Omental fat pad (tissue), 4 donors: ENCODE data around the gene CMTM6. TPM values are rescaled to one million over a fixed set of nuclear protein-coding genes. Genes with fewer than 3 reads are reported as not detected.
"Not testable (repeated sequence)": the region's sequence is repeated elsewhere in the genome, so short reads cannot be mapped to it uniquely, and the experiment has no call there.

Experiments
- ATAC-seq: fragments of 150-250 bp; one replicate; pipeline ENCODE4 v1.9.1; 2016; ENCODE audit warnings: mild to moderate bottlenecking, moderate library complexity; ENCODE audit not compliant: low FRiP score
- DNase-seq: peaks from one replicate; pipeline ENCODE4 v3.0.0-alpha.2; 2019; ENCODE audit warnings: low spot score
- CTCF ChIP-seq, 3 donors: fragments of 450-650 bp; IDR thresholded peaks; one replicate each; pipeline ENCODE4 v1.5.1; 2016 to 2017; ENCODE audit warnings: antibody characterized with exemption in 3 of 3, mild to moderate bottlenecking in 3 of 3, moderate library complexity in 2 of 3
- total RNA-seq, 4 donors: library from RNA; depleted of rRNA; stranded (reverse); fragments of >200 nt; gene quantifications; one replicate each; pipeline ENCODE4 v1.1.0, GENCODE V29; 2016

The CMTM6 gene
- total RNA-seq, 4 donors from 2014 or later, result 49.2 to 73.3 (median 61.4) TPM

GRCh38 chr3:32481791-32482631 lies 20.6 kb downstream of the CMTM6 start:
- DNase-seq (no peak), ATAC-seq (no peak)
- no peak for TF ChIP-seq CTCF (IDR thresholded peaks at IDR 0.05)

GRCh38 chr3:32480604-32481003 lies 22.0 kb downstream of the CMTM6 start:
- DNase-seq, result no peak
- no peak for TF ChIP-seq CTCF (IDR thresholded peaks at IDR 0.05)
- no peak for ATAC-seq

- no peak for ATAC-seq
- no peak for TF ChIP-seq CTCF (IDR thresholded peaks at IDR 0.05)
Measured at GRCh38 chr3:32474201-32474600, 28.5 kb downstream of the CMTM6 start.

DNA sequence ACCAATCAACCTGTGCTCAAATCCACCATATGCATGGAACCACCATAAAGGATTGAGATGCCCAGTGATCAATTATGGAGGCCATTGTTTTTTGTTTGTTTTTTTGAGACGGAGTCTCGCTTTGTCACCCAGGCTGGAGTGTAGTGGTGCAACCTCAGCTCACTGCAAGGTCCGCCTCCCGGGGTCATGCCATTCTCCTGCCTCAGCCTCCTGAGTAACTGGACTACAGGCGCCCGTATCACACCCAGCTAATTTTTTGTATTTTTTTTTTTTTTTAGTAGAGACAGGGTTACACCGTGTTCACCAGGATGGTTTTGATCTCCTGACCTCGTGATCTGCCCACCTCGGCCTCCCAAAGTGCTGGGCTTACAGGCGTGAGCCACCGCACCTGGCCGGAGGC lies 30.5 kb downstream of the CMTM6 start:
- DNase-seq, ATAC-seq: not testable (repeated sequence)

More at GRCh38 chr3:32474201-32474600, 28.5 kb downstream of the CMTM6 start:
- DNase-seq, result no peak

GRCh38 chr3:32471246-32471645 lies 31.4 kb downstream of the CMTM6 start:
- DNase-seq, result no peak
- TF ChIP-seq CTCF (IDR thresholded peaks at IDR 0.05), result no peak
- no peak for ATAC-seq

GRCh38 chr3:32470362-32470761 lies 32.3 kb downstream of the CMTM6 start:
- DNase-seq (no peak), ATAC-seq (no peak)
- TF ChIP-seq CTCF (IDR thresholded peaks at IDR 0.05), result no peak

DNA sequence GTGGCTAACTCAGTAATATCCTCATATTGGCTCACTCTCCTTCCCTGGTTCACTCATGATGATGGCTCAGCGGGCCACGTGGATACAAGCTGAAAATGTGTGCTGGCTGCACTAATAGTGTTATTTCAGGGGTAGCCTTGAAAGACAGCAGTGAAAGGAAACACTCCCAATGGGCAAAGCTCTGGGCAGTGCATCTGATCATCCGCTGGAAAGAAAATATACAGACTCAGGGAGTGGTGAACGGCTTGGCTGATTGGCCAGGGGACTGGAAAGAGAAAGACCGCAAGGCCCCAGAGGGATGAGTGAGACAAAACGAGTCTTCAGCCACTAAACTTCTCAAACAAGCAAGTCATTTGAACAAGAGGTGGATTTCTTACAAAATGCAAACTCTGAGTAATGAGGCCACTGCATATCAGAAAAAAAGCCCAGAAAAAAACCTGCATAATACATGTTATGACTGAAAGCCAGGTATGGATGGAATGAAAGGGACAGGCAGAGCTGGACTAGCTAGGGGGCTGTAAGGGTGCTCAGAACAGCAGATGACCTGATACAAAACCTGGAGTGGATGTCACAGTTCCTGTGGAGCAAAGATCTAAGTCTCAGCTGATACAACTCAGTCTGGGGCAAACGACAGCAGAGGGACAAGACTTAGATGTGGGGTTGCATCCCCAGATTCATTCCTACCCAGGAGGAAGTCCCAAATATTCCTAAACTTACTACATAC lies 33.3 kb downstream of the CMTM6 start:
- ATAC-seq (no peak), DNase-seq (no peak)
- TF ChIP-seq CTCF (IDR thresholded peaks at IDR 0.05), result no peak
